Measurements from ENCODE around the gene PEX3. TPM values are rescaled to one million over a fixed set of nuclear protein-coding genes. Genes with fewer than 3 reads are reported as not detected.

Gene PEX3
- total RNA-seq, 1 experiment from 2014 or later, result 19.7 TPM

- Histone ChIP-seq H3K9me3 (replicated peaks) (no peaks in the 10 kb centered on the region), H3K36me3 (no peaks in the 10 kb centered on the region), H3K4me3 (no peak overlapping the region), H3K27me3 (replicated peaks) (0 out of 2 replicates have a peak, but pooled peaks cover 2% of the 10 kb centered on the region), H3K27ac (no peak overlapping the region), H3K4me1 (replicated peaks) (no peaks in the 10 kb centered on the region)
- DNase-seq (ENCODE audit: low read depth in 1 of 2, low spot score in 2 of 2), result no peak
Observed at GRCh38 chr6:143525356-143525755, 74.8 kb downstream of the PEX3 start.

GRCh38 chr6:143527677-143528076 is 77.1 kb downstream of the PEX3 start:
- Histone ChIP-seq H3K4me3 (no peak overlapping the region), H3K27me3 (replicated peaks) (0 out of 2 replicates have a peak, but pooled peaks cover 4% of the 10 kb centered on the region), H3K27ac (no peak overlapping the region), H3K4me1 (replicated peaks) (no peaks in the 10 kb centered on the region), H3K36me3 (no peaks in the 10 kb centered on the region), H3K9me3 (replicated peaks) (no peaks in the 10 kb centered on the region)
- DNase-seq (ENCODE audit: low read depth in 1 of 2, low spot score in 2 of 2), result no peak

- Histone ChIP-seq H3K4me1 (replicated peaks) (no peaks in the 10 kb centered on the region), H3K27me3 (replicated peaks) (0 out of 2 replicates have a peak, but pooled peaks cover 4% of the 10 kb centered on the region), H3K4me3 (no peak overlapping the region), H3K36me3 (no peaks in the 10 kb centered on the region), H3K9me3 (replicated peaks) (no peaks in the 10 kb centered on the region), H3K27ac (no peak overlapping the region)
- DNase-seq (ENCODE audit: low read depth in 1 of 2, low spot score in 2 of 2), result no peak
Observed at GRCh38 chr6:143528164-143528811, 77.7 kb downstream of the PEX3 start.

- no peak for DNase-seq (ENCODE audit: low read depth in 1 of 2, low spot score in 2 of 2)
- H3K36me3 ChIP-seq, result no peaks in the 10 kb centered on the region
- no peaks in the 10 kb centered on the region for H3K9me3 ChIP-seq (replicated peaks)
- H3K4me3 ChIP-seq, result no peak overlapping the region
- no peaks in the 10 kb centered on the region for H3K4me1 ChIP-seq (replicated peaks)
- H3K27ac ChIP-seq, result no peak overlapping the region
- H3K27me3 ChIP-seq (replicated peaks), result 0 out of 2 replicates have a peak, but pooled peaks cover 4% of the 10 kb centered on the region
Observed at GRCh38 chr6:143529095-143529494, 78.5 kb downstream of the PEX3 start.

- no peak for DNase-seq (ENCODE audit: low read depth in 1 of 2, low spot score in 2 of 2)
- Histone ChIP-seq H3K27me3 (replicated peaks) (0 out of 2 replicates have a peak, but pooled peaks cover 4% of the 10 kb centered on the region), H3K4me3 (no peak overlapping the region), H3K9me3 (replicated peaks) (no peaks in the 10 kb centered on the region), H3K27ac (no peak overlapping the region), H3K4me1 (replicated peaks) (peaks cover 7% of the 10 kb centered on the region), H3K36me3 (no peaks in the 10 kb centered on the region)
Observed at GRCh38 chr6:143531720-143532499, 81.3 kb downstream of the PEX3 start.

- H3K4me3 ChIP-seq, result no peak overlapping the region
- 0 out of 2 replicates have a peak, but pooled peaks cover 4% of the 10 kb centered on the region for H3K27me3 ChIP-seq (replicated peaks)
- H3K36me3 ChIP-seq, result no peaks in the 10 kb centered on the region
- no peak for DNase-seq (ENCODE audit: low read depth in 1 of 2, low spot score in 2 of 2)
- H3K27ac ChIP-seq, result no peak overlapping the region
- H3K4me1 ChIP-seq (replicated peaks), result peaks cover 16% of the 10 kb centered on the region
- no peaks in the 10 kb centered on the region for H3K9me3 ChIP-seq (replicated peaks)
Observed at GRCh38 chr6:143535189-143535614, 84.6 kb downstream of the PEX3 start.

- H3K27ac ChIP-seq, result no peak overlapping the region
Observed at GRCh38 chr6:143536461-143536865, 85.9 kb downstream of the PEX3 start.

GRCh38 chr6:143536866-143537691 is 86.5 kb downstream of the PEX3 start:
- Histone ChIP-seq H3K4me1 (replicated peaks) (peaks cover 16% of the 10 kb centered on the region), H3K4me3 (peak overlapping the region; percentile 52), H3K27me3 (replicated peaks) (0 out of 2 replicates have a peak, but pooled peaks cover 4% of the 10 kb centered on the region), H3K27ac (no peak overlapping the region), H3K36me3 (no peaks in the 10 kb centered on the region), H3K9me3 (replicated peaks) (no peaks in the 10 kb centered on the region)
- peak; percentile 45 to 60 for DNase-seq (ENCODE audit: low read depth in 1 of 2, low spot score in 2 of 2)

More at GRCh38 chr6:143536461-143536865, 85.9 kb downstream of the PEX3 start:
- peak overlapping the region; percentile 52 for H3K4me3 ChIP-seq
- 0 out of 2 replicates have a peak, but pooled peaks cover 4% of the 10 kb centered on the region for H3K27me3 ChIP-seq (replicated peaks)
- peaks cover 16% of the 10 kb centered on the region for H3K4me1 ChIP-seq (replicated peaks)
- H3K9me3 ChIP-seq (replicated peaks), result no peaks in the 10 kb centered on the region
- DNase-seq (ENCODE audit: low read depth in 1 of 2, low spot score in 2 of 2), result peak in 1 of 2 experiments; percentile 36
- H3K36me3 ChIP-seq, result no peaks in the 10 kb centered on the region

GRCh38 chr6:143538374-143538773 is 87.8 kb downstream of the PEX3 start:
- no peaks in the 10 kb centered on the region for H3K36me3 ChIP-seq
- DNase-seq (ENCODE audit: low read depth in 1 of 2, low spot score in 2 of 2), result no peak
- no peak overlapping the region for H3K27ac ChIP-seq
- H3K27me3 ChIP-seq (replicated peaks), result no peaks in the 10 kb centered on the region
- H3K4me1 ChIP-seq (replicated peaks), result peaks cover 16% of the 10 kb centered on the region
- H3K9me3 ChIP-seq (replicated peaks), result no peaks in the 10 kb centered on the region
- H3K4me3 ChIP-seq, result no peak overlapping the region

- Histone ChIP-seq H3K27me3 (replicated peaks) (no peaks in the 10 kb centered on the region), H3K36me3 (no peaks in the 10 kb centered on the region), H3K9me3 (replicated peaks) (no peaks in the 10 kb centered on the region), H3K4me3 (no peak overlapping the region), H3K27ac (no peak overlapping the region), H3K4me1 (replicated peaks) (peaks cover 16% of the 10 kb centered on the region)
- DNase-seq (ENCODE audit: low read depth in 1 of 2, low spot score in 2 of 2), result no peak
Observed at GRCh38 chr6:143539106-143539505, 88.5 kb downstream of the PEX3 start.

- H3K27ac ChIP-seq, result no peak overlapping the region
- H3K36me3 ChIP-seq, result no peaks in the 10 kb centered on the region
- H3K4me1 ChIP-seq (replicated peaks), result peaks cover 16% of the 10 kb centered on the region
- no peaks in the 10 kb centered on the region for H3K9me3 ChIP-seq (replicated peaks)
- DNase-seq (ENCODE audit: low read depth in 1 of 2, low spot score in 2 of 2), result no peak
- H3K27me3 ChIP-seq (replicated peaks), result no peaks in the 10 kb centered on the region
- H3K4me3 ChIP-seq, result no peak overlapping the region
Observed at GRCh38 chr6:143539734-143540133, 89.1 kb downstream of the PEX3 start.

- no peaks in the 10 kb centered on the region for H3K9me3 ChIP-seq (replicated peaks)
- no peak for DNase-seq (ENCODE audit: low read depth in 1 of 2, low spot score in 2 of 2)
- H3K27ac ChIP-seq, result no peak overlapping the region
- no peaks in the 10 kb centered on the region for H3K36me3 ChIP-seq
- H3K27me3 ChIP-seq (replicated peaks), result no peaks in the 10 kb centered on the region
- no peak overlapping the region for H3K4me3 ChIP-seq
- peaks cover 16% of the 10 kb centered on the region for H3K4me1 ChIP-seq (replicated peaks)
Observed at GRCh38 chr6:143540192-143540591, 89.6 kb downstream of the PEX3 start.

Measured in SJSA1 (cell line).